NCI-H524 (cell line): ENCODE measurements around the gene ABCA10.
"Not testable (repeated sequence)": the region's sequence is repeated elsewhere in the genome, so short reads cannot be mapped to it uniquely, and the experiment has no call there.

ENCODE experiments used
- DNase-seq, 2 experiments: peaks; one replicate each; lab custom pipeline; 2025; lab: John Stamatoyannopoulos, UW

ABCA10 gene

GRCh38 chr17:69228576-69228975 is at the start of gene ABCA10:
Gene ABCA10, minus strand, starts transcription at chr17:69228824. Its CDS starts 3,466 bp downstream, at chr17:69225358.
- no peak for DNase-seq

- DNase-seq = not testable (repeated sequence)
Measured at GRCh38 chr17:69276279-69276678, 47.7 kb upstream of the ABCA10 start.

GRCh38 chr17:69275751-69276150 is 47.1 kb upstream of the ABCA10 start:
- no peak for DNase-seq

GRCh38 chr17:69271023-69271422 is 42.4 kb upstream of the ABCA10 start:
- DNase-seq = no peak

- DNase-seq = no peak
Measured at GRCh38 chr17:69269131-69269998, 40.7 kb upstream of the ABCA10 start.

GRCh38 chr17:69268543-69269014 is 40.0 kb upstream of the ABCA10 start:
- DNase-seq = no peak

GRCh38 chr17:69267219-69267618 is 38.6 kb upstream of the ABCA10 start:
- no peak for DNase-seq

GRCh38 chr17:69265873-69266272 is 37.2 kb upstream of the ABCA10 start:
- no peak for DNase-seq

GRCh38 chr17:69254187-69254586 is 25.6 kb upstream of the ABCA10 start:
- no peak for DNase-seq

GRCh38 chr17:69250641-69251040 is 22.0 kb upstream of the ABCA10 start:
- no peak for DNase-seq

- peak in 1 of 2 experiments; percentile 64 for DNase-seq
Measured at GRCh38 chr17:69246726-69247375, 18.2 kb upstream of the ABCA10 start.

GRCh38 chr17:69246202-69246601 is 17.6 kb upstream of the ABCA10 start:
- DNase-seq = no peak

GRCh38 chr17:69245617-69246016 is 17.0 kb upstream of the ABCA10 start:
- DNase-seq = no peak

GRCh38 chr17:69239611-69240600 is 11.3 kb upstream of the ABCA10 start:
- no peak for DNase-seq

- no peak for DNase-seq
Measured at GRCh38 chr17:69236946-69237345, 8.3 kb upstream of the ABCA10 start.

GRCh38 chr17:69236464-69236863 is 7.8 kb upstream of the ABCA10 start:
- no peak for DNase-seq

GRCh38 chr17:69235338-69236058 is 6.9 kb upstream of the ABCA10 start:
- DNase-seq = peak; percentile 81

- no peak for DNase-seq
Measured at GRCh38 chr17:69232650-69233049, 4.0 kb upstream of the ABCA10 start.

- DNase-seq = no peak
Measured at GRCh38 chr17:69231521-69231920, 2.9 kb upstream of the ABCA10 start.

GRCh38 chr17:69230939-69231338 is 2.3 kb upstream of the ABCA10 start:
- DNase-seq = no peak

GRCh38 chr17:69228018-69228417 is 606 bp downstream of the ABCA10 start:
- DNase-seq = no peak
